Activated CD8-positive, alpha-beta memory T cell treated with anti-CD3 and anti-CD28 coated beads, Interleukin-2, amount 50 U/mL, for 1 hour (primary cell): ENCODE data around the gene RHOBTB3.
"Not testable (repeated sequence)": the region's sequence is repeated elsewhere in the genome, so short reads cannot be mapped to it uniquely, and the experiment has no call there.

Source experiments
- DNase-seq: peaks from one replicate; pipeline ENCODE4 v3.0.0-alpha.2; 2020; ENCODE audit errors: extremely low read depth

The RHOBTB3 gene

DNA sequence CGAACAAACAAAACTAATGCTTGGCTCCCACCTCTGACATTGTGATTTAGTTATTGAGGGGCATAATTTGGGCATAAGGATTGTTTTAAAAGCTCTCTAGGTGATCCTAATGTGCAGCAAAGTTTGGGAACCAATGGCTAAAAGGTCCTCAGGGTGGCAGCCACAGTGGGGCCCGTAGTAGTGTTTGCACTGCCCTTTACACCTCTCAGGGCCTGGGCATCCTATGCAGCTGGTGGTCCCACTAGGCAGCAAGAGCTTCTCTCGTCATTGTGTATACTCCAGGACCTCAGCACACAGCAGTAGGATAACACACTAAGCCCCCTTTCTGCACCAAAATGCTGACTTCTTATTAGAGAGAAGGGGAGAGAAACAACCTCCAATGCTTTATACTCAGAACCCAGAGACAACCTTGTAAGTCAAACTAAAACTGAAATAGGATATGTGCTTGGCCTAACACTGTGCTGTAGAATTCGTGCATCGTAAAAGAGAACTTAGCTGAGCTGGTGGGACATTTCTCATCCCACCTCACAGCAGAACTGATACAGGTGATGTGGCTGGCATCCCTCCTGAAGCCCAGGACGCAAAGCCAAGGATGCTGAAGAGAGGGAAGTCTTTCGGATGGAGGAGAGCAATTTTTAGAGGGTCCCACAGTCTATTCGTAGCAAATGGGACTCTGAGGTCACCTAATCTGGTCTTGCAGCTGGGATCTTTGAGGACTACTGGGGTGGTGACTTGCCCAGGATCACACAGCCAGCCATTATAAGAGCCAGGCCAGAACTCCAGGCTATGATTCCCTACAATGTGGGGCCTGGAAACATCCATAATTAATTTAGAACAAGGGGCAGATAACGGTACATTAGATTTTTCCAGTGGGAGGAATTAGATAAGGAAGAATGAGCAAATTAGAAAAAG lies 90.2 kb downstream of the RHOBTB3 start:
- no peak for DNase-seq

DNA sequence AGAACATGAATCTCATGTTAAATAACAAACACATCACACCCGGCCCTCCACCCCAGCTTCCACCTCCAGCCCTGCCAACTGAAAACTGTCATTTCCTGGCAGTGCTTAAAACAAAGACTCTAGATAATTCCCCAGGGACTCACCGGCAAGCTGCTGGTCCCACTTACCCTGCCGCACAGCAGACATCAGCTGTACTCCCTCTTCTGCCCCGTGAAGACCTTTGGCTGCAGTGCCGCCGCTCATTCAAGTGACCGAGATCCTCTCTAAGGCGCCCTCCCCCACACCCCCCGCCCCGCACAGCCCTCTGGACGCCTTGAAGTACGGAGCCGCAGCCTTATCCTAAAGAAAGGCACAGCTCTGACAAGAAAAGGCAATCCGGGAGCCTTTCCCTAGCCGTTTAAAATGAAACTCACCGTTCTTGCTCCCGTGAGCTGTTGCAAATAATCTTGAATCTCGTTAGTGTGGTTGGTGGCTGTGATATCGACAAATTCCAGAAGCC lies 91.0 kb downstream of the RHOBTB3 start:
- DNase-seq: no peak

DNA sequence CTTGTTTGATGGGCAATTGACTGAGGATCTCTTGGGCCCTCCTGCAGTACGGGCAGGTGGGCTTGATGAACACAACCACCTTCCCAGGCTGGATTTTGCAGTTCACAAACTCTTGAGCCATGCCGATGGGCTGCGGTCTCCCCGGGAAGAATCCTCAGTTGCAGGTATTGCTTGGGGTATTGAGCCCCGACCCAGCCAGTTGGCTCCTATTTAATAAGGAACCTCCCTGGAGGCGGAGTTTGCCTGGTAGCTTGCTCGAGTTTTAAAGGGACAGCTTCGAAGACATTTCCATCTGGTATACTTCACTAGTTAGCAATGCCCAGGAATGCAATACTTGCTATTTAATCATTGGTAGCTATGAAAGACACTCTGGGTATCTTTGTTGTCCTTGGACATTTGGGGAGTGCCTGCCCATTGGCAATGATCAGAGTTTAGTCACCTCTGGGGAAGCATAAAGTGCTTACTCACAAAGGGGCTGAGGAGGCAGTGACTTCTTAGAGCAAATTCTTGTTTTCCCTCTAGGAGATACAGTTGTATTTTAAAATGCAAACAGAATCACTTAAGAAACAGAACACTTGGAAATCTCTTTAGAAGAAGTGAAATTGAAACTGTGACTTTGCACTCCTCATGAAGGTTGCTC lies 91.5 kb downstream of the RHOBTB3 start, which contains the start of gene GLRX:
GLRX (minus strand) TSS at position 185 of the 640 bp plus-strand sequence; CDS start at position 121, 64 bp downstream.
- DNase-seq: no peak

DNA sequence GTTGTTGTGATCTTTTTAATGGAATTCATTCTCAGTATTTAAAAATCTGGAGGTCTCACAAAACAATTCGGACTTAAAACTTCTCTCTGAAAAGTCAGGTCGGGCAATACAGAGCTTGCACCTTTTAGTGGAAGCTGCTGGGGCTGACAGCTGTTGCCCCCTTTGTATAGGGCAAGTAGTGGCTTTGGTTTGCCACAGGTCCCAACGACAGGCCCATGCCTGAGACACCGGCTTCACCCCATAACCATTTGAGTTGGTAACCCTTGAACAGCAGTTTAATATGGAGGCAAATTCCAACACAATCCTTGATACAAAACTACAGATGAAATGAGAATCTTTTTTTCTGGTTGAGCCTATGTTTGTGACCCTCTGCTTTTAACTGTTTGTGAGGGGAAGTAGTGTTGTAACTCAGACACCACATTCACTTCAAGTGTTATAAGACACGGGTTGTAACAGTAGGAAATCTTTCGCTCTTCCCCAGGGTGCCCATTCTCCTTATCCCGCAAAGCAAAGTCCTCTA lies 92.1 kb downstream of the RHOBTB3 start:
- DNase-seq: no peak

DNA sequence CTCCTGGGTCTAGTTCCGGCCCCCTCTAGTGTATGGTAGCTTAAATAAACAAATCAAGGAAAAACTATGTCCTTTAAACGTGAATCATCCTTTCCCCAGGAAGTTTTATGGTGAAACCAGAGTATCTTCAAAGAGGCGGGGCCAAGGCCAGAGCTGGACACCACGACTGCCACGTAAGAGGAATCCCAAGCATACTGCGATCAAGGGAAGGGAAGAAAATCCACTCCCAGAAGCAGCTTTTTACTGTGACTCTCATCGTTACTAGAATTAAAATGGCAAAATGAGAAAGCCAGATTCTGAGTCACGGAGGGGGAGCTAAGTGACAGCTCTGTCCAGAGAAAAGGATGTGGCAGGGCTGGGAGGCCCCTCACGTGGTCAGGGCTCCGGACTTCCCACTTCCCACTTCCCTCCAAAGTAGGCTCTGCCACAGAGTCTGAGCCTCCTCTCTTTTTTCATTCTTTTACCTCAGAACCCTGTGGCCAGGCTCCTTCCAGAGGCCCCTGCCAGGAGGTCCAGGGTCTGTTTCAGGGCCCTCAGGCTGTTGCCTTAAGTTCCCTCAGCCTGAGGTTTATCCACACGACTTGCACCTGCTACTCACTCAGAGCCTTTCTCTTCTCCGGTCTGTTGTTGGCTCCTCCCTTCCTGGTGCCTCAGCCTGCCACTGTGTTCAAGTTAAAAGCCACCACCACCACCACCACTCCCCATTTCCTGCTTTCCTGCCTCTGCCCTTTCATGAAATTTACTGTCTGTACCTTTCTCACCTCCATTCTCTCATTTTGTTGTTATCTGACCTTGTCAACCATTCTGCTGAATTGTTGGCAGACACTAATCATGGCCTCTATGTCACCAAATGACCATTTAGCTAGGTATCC lies 92.8 kb downstream of the RHOBTB3 start:
- no peak for DNase-seq

DNA sequence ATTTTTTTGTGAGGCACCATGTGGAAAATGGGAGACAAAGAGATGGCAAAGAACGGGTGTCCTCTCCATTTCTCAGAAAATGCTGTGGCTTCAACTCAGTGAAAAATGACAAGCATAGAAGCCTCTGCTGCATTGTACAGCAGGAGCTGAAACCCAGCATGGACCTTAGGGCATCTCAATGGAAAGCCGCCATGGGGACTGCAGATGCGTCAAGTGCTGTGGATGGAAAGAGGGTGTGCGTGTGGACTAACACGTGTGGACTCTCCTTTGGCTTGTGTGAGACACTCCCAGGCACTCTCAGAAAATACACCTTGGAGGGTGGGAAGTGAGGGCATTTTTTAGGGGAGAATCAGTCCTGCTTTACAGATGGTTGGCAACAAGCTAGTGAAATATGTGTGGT lies 93.6 kb downstream of the RHOBTB3 start:
- no peak for DNase-seq

DNA sequence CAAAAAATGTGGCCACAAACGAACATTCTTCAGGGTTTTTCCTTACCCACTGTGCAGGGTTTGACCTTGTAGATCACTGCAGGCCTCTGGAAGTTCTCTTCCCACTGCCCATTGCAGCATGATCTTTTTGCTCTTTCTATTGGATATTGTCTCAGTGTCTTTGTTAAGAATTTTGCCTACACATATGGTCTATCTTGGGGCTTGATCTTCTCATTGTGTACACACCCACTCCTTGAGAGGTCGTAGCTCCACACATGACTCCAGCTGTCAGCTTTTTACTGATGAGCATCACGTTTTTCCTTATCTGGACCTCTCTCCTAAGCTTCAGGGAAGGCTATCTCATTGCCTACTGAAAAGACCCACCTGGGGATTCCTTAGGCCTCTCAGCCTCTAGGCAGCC lies 94.4 kb downstream of the RHOBTB3 start:
- DNase-seq: no peak

DNA sequence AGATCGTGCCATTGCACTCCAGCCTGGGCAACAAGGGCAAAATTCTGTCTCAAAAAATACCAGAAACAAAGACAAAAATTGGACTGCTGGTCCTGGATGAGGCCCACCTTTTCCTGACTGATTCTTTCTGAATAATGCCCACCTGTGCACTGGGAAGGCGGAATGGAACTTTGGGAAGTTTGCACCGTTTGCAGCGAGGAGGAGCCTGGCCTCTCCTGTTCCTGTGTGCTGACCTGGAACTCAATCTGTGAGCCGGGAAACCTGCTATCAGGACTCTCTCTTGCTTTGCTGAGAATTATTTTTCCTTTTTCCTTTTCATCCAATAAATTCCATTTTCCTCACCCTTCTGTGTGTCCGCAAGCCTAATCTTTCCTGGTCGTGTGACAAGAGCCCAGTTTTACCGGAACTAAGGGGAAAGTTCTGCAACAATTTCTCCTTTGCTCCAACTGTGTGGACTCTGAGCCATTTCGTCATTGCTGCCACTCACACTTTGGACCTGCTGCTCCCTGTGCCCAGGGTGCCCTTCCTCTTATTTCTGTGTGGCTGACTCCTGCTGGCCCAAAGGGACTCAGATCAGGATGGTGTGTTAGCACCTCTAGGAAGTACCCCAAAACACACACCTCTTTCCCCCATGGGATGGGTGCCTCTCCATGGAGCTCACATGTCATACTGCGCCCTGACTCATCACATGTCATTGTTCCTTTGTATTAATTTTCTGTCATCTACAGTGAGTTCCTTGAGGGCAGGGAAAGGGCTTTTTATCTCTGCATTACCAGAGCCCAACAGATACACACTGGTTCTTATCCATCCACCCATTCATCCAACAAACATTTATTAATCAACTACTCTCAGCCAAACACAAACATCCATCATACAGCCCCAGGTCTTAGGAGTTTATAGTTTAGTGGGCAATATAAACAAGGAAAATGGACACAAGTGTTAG lies 96.1 kb downstream of the RHOBTB3 start:
- DNase-seq: no peak

DNA sequence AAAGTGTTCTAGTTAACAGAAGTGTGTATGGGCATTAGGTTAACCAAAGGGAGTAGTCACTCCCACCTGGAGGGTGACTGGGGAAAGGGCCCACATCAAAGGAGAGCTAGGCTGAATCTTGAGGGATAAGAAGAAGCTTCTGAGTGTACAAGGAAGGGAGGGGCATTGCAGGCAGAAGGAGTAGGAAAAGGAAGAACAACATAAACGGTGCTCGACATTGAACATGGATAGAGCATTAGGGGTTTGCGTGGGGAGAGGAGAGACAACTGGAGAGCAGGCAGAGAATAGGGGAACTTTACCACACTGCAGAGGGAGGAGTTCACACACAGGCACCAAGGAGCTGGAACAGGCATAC lies 96.7 kb downstream of the RHOBTB3 start:
- DNase-seq: no peak

DNA sequence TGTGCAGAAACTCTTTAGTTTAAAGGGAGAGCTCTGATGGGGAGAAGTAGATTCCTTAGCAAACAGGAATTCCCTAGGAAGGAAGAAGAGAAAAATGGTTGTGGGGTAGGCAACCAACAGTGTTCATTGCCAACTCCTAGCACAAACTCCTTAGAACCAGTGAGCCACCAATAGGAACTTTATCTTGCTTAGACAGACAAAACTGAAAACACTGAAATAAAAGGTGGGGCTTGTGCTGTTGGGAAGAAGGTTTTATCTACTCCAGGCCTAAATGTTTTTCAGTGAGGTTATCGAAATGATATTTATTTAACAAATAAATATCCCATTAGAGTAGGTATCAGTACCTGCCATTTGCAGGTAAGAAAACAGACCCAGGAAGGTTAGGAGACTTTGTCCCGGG lies 99.1 kb downstream of the RHOBTB3 start:
- DNase-seq: no peak

DNA sequence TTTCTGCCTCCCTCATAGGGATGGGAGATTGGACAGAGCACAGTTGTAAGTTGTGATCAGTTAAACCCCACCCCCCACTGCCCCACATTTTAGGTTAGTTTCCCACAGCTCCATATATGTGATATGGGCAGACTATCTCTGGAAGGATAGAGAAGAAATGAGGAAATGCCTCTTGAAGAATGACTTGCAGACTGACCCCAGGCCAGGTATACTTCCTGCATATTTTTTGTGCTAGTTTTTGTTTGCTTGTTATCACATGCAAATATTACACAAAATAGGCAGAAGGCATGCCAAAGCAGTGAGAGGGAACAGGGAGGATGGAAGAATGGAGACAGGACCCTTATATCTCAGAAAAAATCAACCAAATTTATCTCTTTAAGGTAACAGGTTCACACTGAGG lies 101.5 kb downstream of the RHOBTB3 start:
- DNase-seq: no peak

DNA sequence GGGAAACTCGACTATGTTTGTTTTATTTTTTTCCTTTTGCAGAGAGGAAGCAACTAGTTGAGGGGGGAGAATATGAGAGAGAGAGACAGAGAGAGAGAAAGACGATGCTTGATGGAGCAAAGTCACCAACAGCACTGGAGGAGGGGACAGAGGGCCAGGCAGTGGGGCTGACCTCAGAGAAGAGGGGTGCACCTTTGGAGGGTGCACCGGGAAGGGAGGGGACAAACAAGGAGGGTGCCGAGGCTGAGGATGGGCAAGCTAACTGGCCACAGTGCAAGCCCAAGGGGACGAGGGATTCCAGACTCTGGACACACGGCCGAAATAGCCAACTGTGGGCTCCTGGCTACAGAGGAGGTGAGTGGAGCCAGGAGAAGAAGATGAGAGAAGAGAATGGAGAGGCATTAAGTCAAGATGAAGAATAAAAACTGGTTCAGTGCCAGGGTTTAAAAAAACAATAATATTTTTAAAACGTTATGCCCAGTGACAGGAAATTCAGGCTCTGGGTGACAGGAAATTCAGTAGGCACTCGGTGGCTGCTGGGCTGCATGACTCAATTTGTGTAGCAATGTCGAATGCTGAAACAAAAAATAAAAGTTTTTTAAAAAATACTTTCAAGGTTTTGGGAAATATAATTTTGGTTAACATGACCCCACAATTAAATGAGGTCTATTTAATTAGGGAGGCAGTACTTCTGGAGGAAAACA lies 104.7 kb downstream of the RHOBTB3 start:
- no peak for DNase-seq

DNA sequence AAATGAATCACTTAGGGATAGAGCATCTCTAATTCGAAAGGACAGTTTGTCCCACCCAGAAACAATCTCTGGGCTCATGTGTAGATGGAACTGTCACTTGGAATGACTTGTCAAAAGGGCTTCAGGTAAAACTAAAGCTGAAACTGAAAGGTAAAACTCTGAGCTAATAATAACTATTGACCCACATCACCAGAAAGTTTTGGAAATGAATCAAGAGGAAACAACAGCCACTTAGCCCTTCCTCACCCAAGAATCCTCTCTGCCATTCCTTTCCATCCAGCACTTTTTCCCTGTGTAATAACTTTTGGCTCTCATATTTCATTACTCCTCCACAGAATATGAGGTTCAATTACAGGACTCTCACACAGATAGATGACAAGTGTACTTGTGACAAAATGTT lies 105.4 kb downstream of the RHOBTB3 start:
- no peak for DNase-seq

DNA sequence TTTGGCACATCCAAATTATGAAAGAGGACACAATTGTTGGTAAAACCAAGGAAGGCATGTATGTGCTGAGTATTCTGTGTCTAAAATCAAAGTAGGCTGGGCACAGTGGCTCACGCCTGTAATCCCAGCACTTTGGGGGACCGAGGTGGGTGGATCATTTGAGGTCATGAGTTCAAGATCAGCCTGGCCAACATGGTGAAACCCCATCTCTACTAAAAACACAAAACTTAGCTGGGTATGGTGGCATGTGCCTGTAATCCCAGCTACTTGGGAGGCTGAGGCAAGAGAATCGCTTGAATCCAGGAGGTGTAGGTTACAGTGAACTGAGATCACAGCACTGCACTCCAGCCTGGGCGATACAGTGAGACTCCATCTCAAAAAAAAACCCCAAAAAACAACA lies 105.8 kb downstream of the RHOBTB3 start:
- not testable (repeated sequence) for DNase-seq

DNA sequence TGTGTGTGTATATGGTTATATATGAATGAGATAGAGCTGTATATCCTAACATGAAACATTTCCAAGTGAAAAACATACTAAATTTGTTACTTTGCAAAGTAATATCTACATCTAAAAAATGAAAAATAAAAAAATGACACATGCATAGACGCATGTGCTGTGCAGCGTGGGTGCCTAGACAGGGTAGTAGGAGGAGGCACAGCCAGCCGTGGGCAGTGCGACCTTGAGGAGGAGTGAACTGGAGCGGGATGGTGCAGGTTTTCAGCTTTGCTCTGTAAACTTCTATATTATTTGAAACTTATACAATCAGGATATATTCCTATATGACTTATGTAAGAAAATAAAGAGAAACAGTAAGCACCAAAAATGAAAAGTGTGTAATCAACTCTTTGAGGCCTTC lies 106.4 kb downstream of the RHOBTB3 start:
- no peak for DNase-seq

DNA sequence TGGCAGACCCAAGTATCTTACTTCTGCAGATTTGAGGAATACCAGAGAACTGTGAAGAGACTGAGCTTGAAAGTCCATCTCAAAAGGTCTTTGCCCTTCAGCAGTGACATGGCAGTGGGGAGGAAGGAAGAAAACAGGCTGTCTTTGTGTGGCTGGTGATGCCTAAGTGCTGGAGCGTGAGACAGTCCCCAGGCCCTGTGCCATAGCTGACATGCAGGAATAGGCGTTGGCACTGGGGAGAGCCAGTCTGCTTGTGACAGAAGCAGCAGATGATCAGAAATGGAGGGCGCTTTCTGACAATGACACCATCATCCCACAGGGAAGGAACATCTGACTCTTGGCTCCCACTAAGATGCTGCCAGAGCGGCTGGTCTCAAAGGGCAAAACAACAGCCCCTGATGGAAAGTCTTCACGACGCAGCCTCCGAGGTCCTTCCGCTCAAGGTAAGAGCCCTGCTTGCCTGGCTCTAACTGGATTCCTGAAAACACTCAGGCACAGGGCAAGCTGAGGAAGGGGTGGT lies 106.9 kb downstream of the RHOBTB3 start:
- no peak for DNase-seq

DNA sequence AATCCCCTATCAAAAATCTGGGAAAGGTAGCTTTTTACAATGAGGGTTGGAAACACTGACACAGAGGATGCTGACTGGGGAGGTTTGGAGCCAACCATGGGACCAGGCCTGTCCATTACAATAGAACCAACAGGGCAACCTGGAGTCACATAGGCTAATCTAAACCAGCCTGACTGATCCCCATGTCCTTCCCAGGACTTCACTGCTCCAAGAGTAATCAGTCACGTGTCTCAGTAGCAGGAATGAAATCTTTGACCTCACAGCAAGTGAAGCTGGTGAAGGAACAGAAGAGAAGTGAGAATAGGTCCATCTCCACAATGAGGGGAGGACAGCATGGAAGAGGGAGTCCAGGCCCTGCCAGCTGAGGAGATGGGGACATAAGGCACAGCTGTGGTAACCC lies 107.4 kb downstream of the RHOBTB3 start:
- no peak for DNase-seq

DNA sequence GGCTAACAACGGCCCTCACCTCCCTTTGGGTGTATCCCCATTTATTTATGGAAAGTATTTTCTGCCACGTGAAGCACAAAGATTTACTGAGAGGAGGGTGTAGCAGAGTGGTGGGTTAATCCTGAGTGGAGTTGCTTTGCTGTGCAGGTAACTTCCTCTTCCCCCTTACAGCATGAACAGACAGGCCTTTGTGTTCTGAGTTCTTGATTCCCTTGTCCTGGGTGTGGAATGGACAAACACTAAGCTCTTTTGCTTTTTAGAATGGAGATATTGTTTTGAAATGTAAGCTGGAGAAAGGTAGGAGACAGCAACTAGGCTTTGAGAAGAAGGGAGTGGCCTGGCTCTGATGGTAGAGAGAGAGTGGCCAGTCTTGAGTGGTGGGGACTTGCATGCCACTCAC lies 108.5 kb downstream of the RHOBTB3 start:
- DNase-seq: no peak

DNA sequence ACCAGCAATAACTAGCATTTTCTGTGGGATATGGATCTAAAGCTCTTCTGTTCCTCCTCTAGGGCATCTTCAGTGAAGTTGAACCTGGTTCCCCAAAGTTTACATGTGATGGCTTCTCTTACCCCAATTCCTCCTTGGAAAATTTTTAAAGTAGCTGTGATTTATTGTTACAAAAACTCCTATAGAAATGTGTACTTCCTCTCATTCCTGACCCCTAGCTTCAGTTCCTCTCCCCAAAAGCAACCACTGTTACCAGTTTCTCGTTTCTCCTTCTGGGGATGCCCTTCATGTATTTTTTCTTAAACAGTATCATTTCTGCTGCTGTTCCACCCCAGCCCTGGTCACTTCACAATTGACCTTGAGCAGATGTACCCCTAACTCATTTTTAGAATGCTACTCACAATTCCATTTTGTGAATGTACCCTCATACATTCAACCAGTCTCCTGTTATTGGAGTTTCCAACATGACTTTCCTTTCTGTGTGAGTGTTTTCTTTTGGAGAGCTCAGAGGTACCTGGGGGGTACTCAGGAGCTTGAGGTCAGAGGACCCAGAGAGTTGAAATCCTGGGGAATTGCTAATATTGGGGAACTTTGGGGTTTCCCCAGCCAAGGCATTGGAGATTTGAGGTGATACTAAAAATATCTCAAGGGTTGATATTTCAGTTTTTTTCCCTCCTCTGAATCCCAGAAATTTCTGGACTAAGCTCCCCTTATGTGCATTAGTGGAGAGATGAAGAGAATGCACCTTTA lies 110.0 kb downstream of the RHOBTB3 start:
- no peak for DNase-seq
